Hindlimb muscle (tissue), 1 donor: Measurements from ENCODE around the gene S100B. TPM values are rescaled to one million over a fixed set of nuclear protein-coding genes. Genes with fewer than 3 reads are reported as not detected.

Experiments used
- DNase-seq: peaks from one replicate; pipeline ENCODE4 v3.0.0-alpha.2; 2013
- polyA plus RNA-seq: library from polyadenylated mRNA; unstranded; fragments of 120-200 nt; gene quantifications from one replicate; pipeline ENCODE4 v1.2.1, GENCODE V29; 2013; ENCODE audit not compliant: insufficient read length

The S100B gene
- polyA plus RNA-seq, 1 donor = 10.1 TPM

DNA sequence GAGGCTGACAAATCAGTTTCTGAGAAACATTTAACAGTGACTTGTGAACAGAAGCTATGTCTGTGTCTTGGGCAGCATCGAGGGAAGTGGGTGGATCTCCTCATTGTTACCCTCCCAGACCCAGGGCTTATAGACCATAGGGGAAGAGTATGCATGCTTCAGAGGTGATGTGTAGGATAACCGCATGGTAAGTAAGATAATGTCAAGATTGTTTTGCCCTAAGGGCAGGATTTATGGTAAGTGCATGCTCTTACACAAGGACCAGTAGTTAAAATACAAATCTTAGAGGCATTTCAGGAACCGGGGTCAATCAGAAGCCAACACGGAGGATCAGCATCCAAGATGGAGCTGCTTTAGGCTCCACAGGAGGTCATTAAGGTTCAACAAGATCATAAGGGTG is 22.8 kb upstream of the S100B start:
- no peak for DNase-seq

GRCh38 chr21:46626975-46627501 is 22.2 kb upstream of the S100B start:
- DNase-seq = no peak

- no peak for DNase-seq
These were observed 21.7 kb upstream of the S100B start for GRCh38 chr21:46626536-46626935.

GRCh38 chr21:46625759-46626158 is 20.9 kb upstream of the S100B start:
- no peak for DNase-seq

DNA sequence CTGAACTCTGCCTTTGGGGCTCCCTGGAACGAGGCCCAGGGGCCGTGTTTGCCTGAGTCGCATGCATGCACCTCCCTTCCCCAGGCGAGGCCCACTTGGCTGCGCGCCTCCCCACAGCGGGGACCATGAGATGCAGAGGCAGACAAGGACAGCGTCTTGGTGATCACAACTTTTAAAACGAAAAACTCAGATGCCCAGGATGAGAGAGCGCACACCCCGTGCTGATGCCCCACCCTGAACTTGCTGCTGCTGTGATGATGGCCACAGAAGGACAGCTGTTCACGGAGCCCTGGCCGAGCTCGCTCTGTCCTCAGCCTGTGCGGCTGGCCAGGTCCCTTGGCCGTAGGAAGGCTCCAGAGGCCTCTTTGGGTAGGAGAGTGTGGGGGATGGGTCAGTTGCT is 19.2 kb upstream of the S100B start:
- DNase-seq = no peak

DNA sequence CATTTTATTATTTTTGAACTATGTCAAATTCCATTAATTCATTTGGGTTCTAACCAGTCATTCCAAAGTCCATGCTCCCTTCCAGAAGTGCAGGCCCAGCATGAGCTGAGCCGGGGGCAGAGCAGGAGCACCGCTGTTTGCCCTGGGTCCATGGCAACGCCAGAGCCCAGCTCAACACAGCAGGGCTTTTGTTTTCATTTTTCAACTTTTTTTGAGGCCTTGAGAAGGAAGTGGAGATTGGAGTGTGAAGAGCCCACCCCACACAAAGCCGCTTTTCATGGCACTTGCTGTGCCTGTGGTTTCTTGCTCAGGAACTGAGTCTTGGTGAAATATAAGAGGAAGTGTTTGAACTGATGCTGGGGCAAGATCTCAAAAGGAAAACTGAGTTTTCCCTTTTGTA is 17.3 kb upstream of the S100B start:
- DNase-seq = no peak

DNA sequence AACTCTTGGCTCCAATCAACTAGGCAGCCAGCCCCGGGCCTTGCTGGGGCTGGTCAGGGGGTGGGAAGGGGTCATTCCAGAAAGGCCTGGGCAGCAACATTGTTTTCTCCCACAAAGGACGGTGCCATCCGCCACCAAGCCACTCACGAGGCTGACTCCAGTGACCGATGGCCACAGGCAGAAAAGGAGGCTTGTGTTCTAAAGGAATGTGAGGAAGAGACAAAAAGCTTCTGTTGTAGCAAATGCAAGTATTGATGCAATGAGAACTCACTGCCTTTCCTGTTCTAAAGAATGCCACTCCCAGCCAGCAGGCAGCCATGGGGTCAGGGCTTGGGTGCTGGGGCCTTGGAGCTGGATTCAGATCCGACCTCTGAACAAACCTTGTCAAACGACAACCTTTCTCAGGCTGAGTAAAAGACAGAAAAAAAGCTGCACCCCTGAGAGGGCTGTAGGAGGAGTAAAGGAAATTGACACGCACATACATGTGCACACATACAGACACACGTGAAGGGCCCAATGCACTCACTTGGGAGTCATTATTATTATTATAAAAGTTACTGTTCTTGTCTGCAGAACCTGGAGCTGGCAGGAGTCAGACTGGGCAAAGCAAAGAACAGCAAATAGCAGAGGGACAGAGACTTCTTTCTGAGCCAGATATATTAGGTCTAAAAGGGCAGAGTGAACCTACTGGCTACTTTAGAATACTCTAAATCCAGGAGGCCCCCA is 16.7 kb upstream of the S100B start:
- no peak for DNase-seq

GRCh38 chr21:46620846-46621245 is 16.0 kb upstream of the S100B start:
- no peak for DNase-seq

- DNase-seq = no peak
These were observed 15.0 kb upstream of the S100B start for GRCh38 chr21:46619846-46620245.

GRCh38 chr21:46618738-46619379 is 14.0 kb upstream of the S100B start:
- DNase-seq = no peak

GRCh38 chr21:46617267-46618051 is 12.6 kb upstream of the S100B start:
- no peak for DNase-seq

DNA sequence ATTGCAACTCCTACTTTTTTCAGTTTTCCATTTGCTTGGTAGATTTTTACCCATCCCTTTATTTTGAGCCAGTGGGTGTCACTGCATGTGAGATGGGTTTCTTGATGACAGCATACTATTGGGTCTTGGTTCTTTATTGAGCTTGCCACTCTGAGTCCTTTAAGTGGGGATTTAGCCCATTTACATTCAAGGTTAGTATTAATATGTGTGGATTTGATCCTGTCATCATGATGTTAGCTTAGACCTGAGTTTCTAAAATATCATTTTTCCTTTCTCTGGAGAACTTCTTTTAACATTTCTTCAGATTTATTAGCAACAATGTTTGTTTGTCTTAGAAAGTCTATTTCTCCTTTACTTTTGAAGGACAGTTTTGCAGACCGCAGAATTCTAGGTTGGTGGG is 11.8 kb upstream of the S100B start:
- no peak for DNase-seq

- no peak for DNase-seq
These were observed 11.2 kb upstream of the S100B start for GRCh38 chr21:46616050-46616449.

DNA sequence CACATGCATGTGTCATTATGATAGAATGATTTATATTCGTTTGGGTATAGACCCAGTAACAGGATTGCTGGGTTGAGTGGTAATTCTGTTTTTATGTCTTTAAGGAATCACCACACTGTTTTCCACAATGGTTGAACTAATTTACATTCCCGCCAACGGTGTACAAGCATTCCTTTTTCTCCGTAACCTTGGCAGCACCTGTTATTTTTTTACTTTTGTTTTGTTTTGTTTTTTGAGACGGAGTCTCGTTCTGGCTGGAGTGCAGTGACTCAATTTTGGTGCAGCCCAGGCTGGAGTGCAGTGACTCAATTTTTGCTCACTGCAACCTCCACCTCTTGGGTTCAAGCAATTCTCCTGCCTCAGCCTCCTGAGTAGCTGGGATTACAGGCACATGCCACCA is 8.5 kb upstream of the S100B start:
- no peak for DNase-seq

DNA sequence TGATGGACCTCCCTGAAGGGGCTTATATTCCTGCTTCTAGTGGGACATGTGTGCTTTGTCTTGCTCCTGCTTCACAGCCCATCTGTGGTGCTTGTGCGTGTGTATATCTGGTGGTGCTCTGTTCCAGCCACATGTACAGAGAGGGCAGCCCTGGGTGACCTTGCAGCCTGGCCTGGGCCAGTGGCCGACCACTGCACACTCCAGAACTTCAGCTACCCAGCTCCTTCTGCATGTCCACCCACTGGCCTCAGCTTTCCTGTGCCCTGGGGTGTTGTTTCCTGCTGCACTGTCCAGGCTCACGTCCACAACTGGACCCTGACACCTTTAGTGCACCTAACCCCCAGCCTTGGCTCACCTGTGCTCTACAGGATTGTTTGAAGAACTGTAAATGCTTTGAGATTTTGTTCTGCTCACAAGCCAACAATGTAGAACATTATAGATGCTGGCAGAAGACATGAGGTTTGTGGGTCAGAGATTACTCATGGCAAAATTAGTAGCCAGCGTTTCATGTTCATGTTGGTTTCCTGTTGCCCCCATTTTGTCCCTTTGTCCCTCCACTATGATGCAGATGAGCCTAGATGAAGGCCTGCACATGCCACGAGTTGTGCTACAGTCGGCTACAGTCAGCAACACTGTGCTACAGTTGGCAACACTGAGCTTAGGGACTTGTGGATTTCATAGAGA is 5.3 kb upstream of the S100B start:
- DNase-seq = no peak

- DNase-seq = no peak
These were observed 3.8 kb upstream of the S100B start for GRCh38 chr21:46608672-46609111.

DNA sequence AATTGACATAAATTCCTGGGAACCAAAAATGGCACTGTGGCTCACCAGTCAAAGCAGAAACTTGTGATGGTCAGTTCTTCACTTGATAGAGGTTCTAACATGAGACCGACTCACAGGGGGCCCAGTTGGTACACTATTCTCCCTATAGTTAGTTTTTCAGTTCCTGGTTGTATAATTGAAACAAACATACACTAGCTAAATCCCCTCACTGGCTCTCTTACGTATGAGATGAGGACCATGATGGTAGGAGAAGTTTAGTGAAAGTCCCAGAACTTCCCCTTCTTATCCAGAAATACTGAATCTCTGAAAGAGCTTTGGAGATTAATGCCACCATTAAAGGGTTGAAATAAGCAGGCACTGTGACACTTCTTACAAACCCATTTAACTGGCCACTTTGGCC is 2.8 kb upstream of the S100B start:
- DNase-seq = no peak

GRCh38 chr21:46606427-46606813 is 1.5 kb upstream of the S100B start:
- DNase-seq = no peak

GRCh38 chr21:46605767-46606426 is 1.0 kb upstream of the S100B start:
- DNase-seq = no peak

DNA sequence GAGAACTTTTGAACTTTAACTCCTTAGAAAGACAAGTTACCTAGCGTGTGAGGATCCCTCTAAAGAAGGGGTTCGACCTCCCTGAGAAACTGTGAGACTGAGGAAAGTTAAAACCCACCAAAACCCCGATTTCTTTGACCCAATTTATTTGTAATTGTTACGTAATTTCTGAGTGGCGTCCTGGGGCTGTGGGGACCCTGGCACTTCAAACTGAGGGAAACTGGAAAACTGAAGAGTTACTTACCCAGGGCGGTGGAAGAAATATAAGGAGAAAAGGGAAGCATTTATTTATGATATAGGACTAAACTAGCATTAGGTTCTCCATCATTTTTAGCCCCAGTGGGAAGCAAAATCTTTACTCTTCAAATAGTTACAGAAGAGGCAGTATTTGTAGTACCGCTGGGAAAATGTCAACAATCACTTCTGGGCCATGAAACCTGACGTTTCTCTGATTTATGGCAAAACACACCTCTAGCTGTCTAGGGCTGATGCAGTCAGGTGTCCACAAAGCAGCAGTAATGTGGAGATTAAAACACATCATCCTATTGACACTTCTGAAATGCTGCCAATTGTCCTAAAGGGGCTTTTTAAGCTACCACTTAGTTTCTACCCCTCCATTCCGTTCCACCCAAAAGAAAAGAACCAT is 430 bp downstream of the S100B start:
- DNase-seq = no peak

GRCh38 chr21:46603228-46603627 is 1.7 kb downstream of the S100B start:
- no peak for DNase-seq

GRCh38 chr21:46600978-46601377 is 3.9 kb downstream of the S100B start:
- no peak for DNase-seq
